ENCODE data around the gene EXOC3.

DNA sequence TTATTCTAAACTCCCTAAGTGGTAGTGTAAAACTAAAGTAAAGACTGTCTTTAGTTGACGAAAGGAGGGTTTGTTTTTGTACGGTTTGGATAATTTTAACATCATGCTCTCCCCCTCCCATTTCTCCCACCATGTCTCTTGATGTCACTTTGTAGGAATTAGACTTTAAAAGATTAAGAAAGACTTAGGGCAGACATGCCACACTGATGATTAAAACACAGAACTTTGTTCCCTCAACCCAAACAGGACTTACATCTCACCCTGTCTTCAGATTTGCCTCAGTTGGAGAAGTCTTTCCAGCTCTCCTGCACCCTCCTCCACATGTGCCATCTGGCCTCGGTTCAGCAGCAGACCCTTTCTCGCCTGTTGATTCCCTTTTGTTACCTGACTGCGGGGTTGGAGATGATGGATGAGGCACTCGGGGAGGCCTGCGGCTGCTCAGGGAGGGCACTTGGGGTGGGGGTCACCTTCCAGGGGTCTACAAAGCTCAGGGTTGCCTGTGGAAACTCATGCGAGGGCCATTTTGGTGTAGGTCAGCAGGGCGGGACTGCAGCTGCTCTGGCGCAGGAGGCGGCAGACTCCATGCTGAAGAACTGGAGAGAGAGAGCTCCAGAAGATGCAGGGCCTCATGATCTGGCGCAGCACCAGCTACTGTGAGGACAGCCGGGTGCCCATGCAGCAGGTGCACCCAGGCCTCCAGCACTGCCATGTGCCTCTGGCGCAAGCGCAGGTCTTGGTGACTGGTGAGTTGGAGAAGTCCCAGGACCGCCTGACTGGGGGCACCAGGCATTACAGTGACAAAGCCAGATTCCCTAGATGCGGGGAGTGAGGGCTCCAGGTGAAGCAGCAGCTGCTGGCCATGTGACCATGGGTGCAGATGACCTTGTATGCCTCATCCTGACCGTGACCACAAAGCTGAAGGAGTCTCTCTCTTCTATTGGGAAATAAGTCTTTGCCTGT is 24.5 kb upstream of the EXOC3 start:
- TF ChIP-seq HDGF (IDR thresholded peaks at IDR 0.05; ENCODE audit: borderline replicate concordance): no peak
- no peak for TF ChIP-seq SP1 (IDR thresholded peaks at IDR 0.05)
- no peak for TF ChIP-seq SUZ12 (IDR thresholded peaks at IDR 0.05)
- TF ChIP-seq TARDBP (IDR thresholded peaks at IDR 0.05): no peak
- no peak for TF ChIP-seq FOXM1 (IDR thresholded peaks at IDR 0.05; ENCODE audit: borderline replicate concordance)
- TF ChIP-seq ELF4 (IDR thresholded peaks at IDR 0.05): no peak
- TF ChIP-seq FOXK2 (IDR thresholded peaks at IDR 0.05): no peak
- TF ChIP-seq, protein P1, sequence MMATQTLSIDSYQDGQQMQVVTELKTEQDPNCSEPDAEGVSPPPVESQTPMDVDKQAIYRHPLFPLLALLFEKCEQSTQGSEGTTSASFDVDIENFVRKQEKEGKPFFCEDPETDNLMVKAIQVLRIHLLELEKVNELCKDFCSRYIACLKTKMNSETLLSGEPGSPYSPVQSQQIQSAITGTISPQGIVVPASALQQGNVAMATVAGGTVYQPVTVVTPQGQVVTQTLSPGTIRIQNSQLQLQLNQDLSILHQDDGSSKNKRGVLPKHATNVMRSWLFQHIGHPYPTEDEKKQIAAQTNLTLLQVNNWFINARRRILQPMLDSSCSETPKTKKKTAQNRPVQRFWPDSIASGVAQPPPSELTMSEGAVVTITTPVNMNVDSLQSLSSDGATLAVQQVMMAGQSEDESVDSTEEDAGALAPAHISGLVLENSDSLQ (IDR thresholded peaks at IDR 0.05): no peak
- TF ChIP-seq BHLHE40 (IDR thresholded peaks at IDR 0.05; ENCODE audit: borderline replicate concordance): no peak
- no peak for TF ChIP-seq L3MBTL2 (conservative IDR thresholded peaks at IDR 0.05)
- no peak for TF ChIP-seq ZNF384 (IDR thresholded peaks at IDR 0.05)
